Nephron (organoid): Measurements from ENCODE around the gene SIM1.
A peak's percentile ranks its signal among the peaks of the same experiment; 100 is the strongest.

ENCODE experiments used
- H3K27ac Mint-ChIP-seq, 3 experiments: 2 replicates each; pipeline ENCODE4 v1.8.0; 2020; ENCODE audit warnings: mixed read lengths in 3 of 3, mild to moderate bottlenecking in 2 of 3, moderate library complexity in 1 of 3
- H3K27me3 Mint-ChIP-seq: 2 replicates; pipeline ENCODE4 v1.8.0; 2021; ENCODE audit warnings: low read depth, mild to moderate bottlenecking, moderate library complexity, mixed read lengths
- H3K36me3 Mint-ChIP-seq: 2 replicates; pipeline ENCODE4 v1.8.0; 2020; ENCODE audit warnings: low read depth, mixed read lengths
- H3K4me1 Mint-ChIP-seq: 2 replicates; pipeline ENCODE4 v1.8.0; 2020; ENCODE audit warnings: mixed read lengths
- H3K4me3 Mint-ChIP-seq, 3 experiments: 2 replicates each; pipeline ENCODE4 v1.8.0; 2020; ENCODE audit warnings: mild to moderate bottlenecking in 3 of 3, mixed read lengths in 3 of 3, moderate library complexity in 2 of 3
- H3K9me3 Mint-ChIP-seq: 2 replicates; pipeline ENCODE4 v1.8.0; 2020; ENCODE audit warnings: mixed read lengths
- CTCF ChIP-seq, 3 experiments: fragments of 200-600 bp; sonication (generic); IDR thresholded peaks; one replicate each; pipeline ENCODE4 v1.5.0; 2021; ENCODE audit warnings: antibody characterized with exemption in 3 of 3; ENCODE audit not compliant: unreplicated experiment in 3 of 3

The SIM1 gene

GRCh38 chr6:100475554-100476320 lies 11.0 kb upstream of the SIM1 start:
- H3K4me3 Mint-ChIP-seq, result no peak overlapping the region

GRCh38 chr6:100473182-100473581 lies 8.5 kb upstream of the SIM1 start:
- no peak overlapping the region for H3K27ac Mint-ChIP-seq
- no peaks in the 10 kb centered on the region for H3K36me3 Mint-ChIP-seq
- peaks cover 11% of the 10 kb centered on the region for H3K27me3 Mint-ChIP-seq
- no peaks in the 10 kb centered on the region for H3K4me1 Mint-ChIP-seq
- no peaks in the 10 kb centered on the region for H3K9me3 Mint-ChIP-seq
- H3K4me3 Mint-ChIP-seq, result no peak overlapping the region
- TF ChIP-seq CTCF (IDR thresholded peaks at IDR 0.05; ENCODE audit: unreplicated experiment in 3 of 3), result no peak

More at GRCh38 chr6:100475554-100476320, 11.0 kb upstream of the SIM1 start:
- TF ChIP-seq CTCF (IDR thresholded peaks at IDR 0.05; ENCODE audit: unreplicated experiment in 3 of 3), result no peak
- peaks cover 15% of the 10 kb centered on the region for H3K27me3 Mint-ChIP-seq
- no peaks in the 10 kb centered on the region for H3K36me3 Mint-ChIP-seq
- H3K9me3 Mint-ChIP-seq, result no peaks in the 10 kb centered on the region
- H3K27ac Mint-ChIP-seq, result no peak overlapping the region
- no peaks in the 10 kb centered on the region for H3K4me1 Mint-ChIP-seq

GRCh38 chr6:100472674-100473073 lies 8.0 kb upstream of the SIM1 start:
- Mint-ChIP-seq H3K27ac (no peak overlapping the region), H3K36me3 (no peaks in the 10 kb centered on the region), H3K4me3 (no peak overlapping the region), H3K27me3 (peaks cover 11% of the 10 kb centered on the region), H3K4me1 (no peaks in the 10 kb centered on the region), H3K9me3 (no peaks in the 10 kb centered on the region)
- no peak for TF ChIP-seq CTCF (IDR thresholded peaks at IDR 0.05; ENCODE audit: unreplicated experiment in 3 of 3)

GRCh38 chr6:100470422-100471120 lies 5.8 kb upstream of the SIM1 start:
- Mint-ChIP-seq H3K4me3 (no peak overlapping the region), H3K27me3 (peaks cover 6% of the 10 kb centered on the region), H3K4me1 (peaks cover 15% of the 10 kb centered on the region), H3K9me3 (no peaks in the 10 kb centered on the region), H3K36me3 (no peaks in the 10 kb centered on the region), H3K27ac (no peak overlapping the region)
- TF ChIP-seq CTCF (IDR thresholded peaks at IDR 0.05; ENCODE audit: unreplicated experiment in 3 of 3), result no peak

- no peaks in the 10 kb centered on the region for H3K27me3 Mint-ChIP-seq
Observed at GRCh38 chr6:100469101-100469859, 4.6 kb upstream of the SIM1 start.

More at GRCh38 chr6:100469101-100469859, 4.6 kb upstream of the SIM1 start:
- Mint-ChIP-seq H3K9me3 (no peaks in the 10 kb centered on the region), H3K27ac (peak overlapping the region in 1 of 3 experiments; percentile 85), H3K4me3 (peak overlapping the region in 2 of 3 experiments; percentile 26 to 69), H3K36me3 (no peaks in the 10 kb centered on the region), H3K4me1 (peaks cover 19% of the 10 kb centered on the region)
- TF ChIP-seq CTCF (IDR thresholded peaks at IDR 0.05; ENCODE audit: unreplicated experiment in 3 of 3), result no peak
